HepG2 (cell line): ENCODE measurements around the gene ADSS1. TPM values are rescaled to one million over a fixed set of nuclear protein-coding genes. Genes with fewer than 3 reads are reported as not detected.

Source experiments
- ERF ChIP-seq: IDR thresholded peaks from 2 replicates; pipeline ENCODE4 v1.6.1; 2018; ENCODE audit warnings: missing biosample characterization, missing genetic modification reagents
- KDM6A ChIP-seq: IDR thresholded peaks from 2 replicates; pipeline ENCODE4 v1.6.1; 2016; ENCODE audit warnings: low read depth
- MZF1 ChIP-seq: sonication (generic); formaldehyde crosslinking; IDR thresholded peaks from 2 replicates; pipeline ENCODE4 v1.8.1; 2023; ENCODE audit warnings: mild to moderate bottlenecking, missing genetic modification reagents, borderline replicate concordance
- ZNF263 ChIP-seq: sonication (generic); formaldehyde crosslinking; IDR thresholded peaks from 2 replicates; pipeline ENCODE4 v1.4.0; 2020; ENCODE audit warnings: missing genetic modification reagents
- ZNF335 ChIP-seq: sonication (generic); formaldehyde crosslinking; IDR thresholded peaks from 2 replicates; pipeline ENCODE4 v1.4.0; 2020; ENCODE audit warnings: missing genetic modification reagents
- ZNF430 ChIP-seq: sonication (generic); formaldehyde crosslinking; IDR thresholded peaks from 2 replicates; pipeline ENCODE4 v1.9.0; 2021; ENCODE audit warnings: mild to moderate bottlenecking, missing genetic modification reagents
- ZNF44 ChIP-seq: sonication (generic); formaldehyde crosslinking; IDR thresholded peaks from 2 replicates; pipeline ENCODE4 v1.5.1; 2020; ENCODE audit warnings: mild to moderate bottlenecking, missing genetic modification reagents
- ZNF749 ChIP-seq: sonication (generic); formaldehyde crosslinking; IDR thresholded peaks from 2 replicates; pipeline ENCODE4 v1.8.0; 2022; ENCODE audit warnings: mild to moderate bottlenecking, missing genetic modification reagents, moderate library complexity, borderline replicate concordance
- polyA plus RNA-seq, 8 experiments: library from polyadenylated mRNA; depleted of rRNA in 3 of 8; stranded (reverse) in 7 of 8; unstranded in 1 of 8; fragments of >200 nt; fragmentation: Illumina TruSeq in 4 of 8; extraction: Trizol in 4 of 8; gene quantifications; 2 replicates each; pipeline versions ENCODE4 v1.2.1 to v1.2.3, GENCODE V29; 2011 to 2016; ENCODE audit warnings: low read depth in 4 of 8, missing spikeins in 1 of 8, mixed read lengths in 1 of 8; ENCODE audit not compliant: insufficient read depth in 1 of 8
- total RNA-seq, 5 experiments: library from RNA; depleted of rRNA; stranded (reverse); fragments of >200 nt; fragmentation: Illumina TruSeq; extraction: Trizol; gene quantifications; 2 replicates each; pipeline ENCODE4 v1.2.3, GENCODE V29; 2016; ENCODE audit warnings: low read depth in 1 of 5
- TF ChIP-seq, protein P1 (sequence below): sonication (generic); formaldehyde crosslinking; IDR thresholded peaks from 2 replicates; pipeline ENCODE4 v1.4.0; 2020; ENCODE audit warnings: missing genetic modification reagents, mild to moderate bottlenecking, borderline replicate concordance
- TF ChIP-seq, protein P2 (sequence below): sonication (generic); formaldehyde crosslinking; IDR thresholded peaks from 2 replicates; pipeline ENCODE4 v1.4.0; 2020; ENCODE audit warnings: missing genetic modification reagents
- TF ChIP-seq, protein P3 (sequence below): sonication (generic); formaldehyde crosslinking; IDR thresholded peaks from 2 replicates; pipeline ENCODE4 v1.4.0; 2020; ENCODE audit warnings: missing genetic modification reagents
- TF ChIP-seq, protein P4 (sequence below): sonication (generic); formaldehyde crosslinking; IDR thresholded peaks from 2 replicates; pipeline ENCODE4 v1.8.1; 2023; ENCODE audit warnings: mild to moderate bottlenecking, missing genetic modification reagents

ADSS1 gene
- total and polyA plus RNA-seq, 2 of the 13 experiments (the other 11 are each of a cell fraction or from before 2014, with no cell fraction given), result 1.0 to 36.7 TPM

DNA sequence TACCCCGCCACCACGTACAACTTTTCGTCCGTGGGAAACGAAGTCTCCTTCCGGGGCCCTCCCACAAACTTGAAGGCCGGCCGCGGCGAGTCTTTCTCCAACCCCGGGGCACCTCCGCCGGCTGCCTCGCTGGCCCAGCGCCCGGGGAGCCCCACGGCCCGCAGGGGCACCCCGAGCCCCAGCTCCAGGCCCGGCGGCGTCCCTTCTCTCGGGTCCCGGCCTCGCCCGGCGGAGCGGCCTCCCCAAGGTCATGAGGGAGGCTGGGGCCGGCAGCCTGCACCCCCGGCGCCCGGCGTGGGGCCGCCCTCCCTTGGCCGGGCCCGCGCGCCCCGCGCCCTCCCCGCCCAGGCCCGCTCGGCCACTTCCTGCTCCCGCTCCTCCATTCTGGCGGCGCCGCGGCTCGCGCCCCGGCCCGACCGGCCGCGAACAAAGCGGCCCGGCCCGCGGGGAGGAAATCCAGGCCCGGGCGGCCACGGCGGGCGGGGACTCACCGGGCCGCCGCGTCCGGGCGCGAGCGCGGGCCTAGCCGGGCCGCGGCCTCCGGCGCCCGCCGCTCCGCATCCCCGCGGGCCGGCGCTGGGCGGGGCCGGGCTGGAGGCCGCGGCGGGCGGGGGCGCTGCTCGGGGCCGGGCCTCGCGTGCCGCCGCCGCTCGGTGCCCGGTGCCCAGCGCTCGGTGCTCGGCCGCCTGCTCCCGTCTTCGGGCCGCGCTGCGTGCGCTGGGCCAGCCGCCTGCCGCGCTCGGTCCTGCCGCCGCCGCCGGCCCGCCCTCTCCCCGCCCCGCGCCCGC is 71.2 kb downstream of the ADSS1 start, which contains the start of gene AKT1 (continued):
- TF ChIP-seq ZNF430 (CRISPR knock-in tag), result 0 out of 2 replicates have a peak, but pooled peaks have one; percentile 37
- TF ChIP-seq ZNF44 (CRISPR knock-in tag), result no peak
- TF ChIP-seq KDM6A, result no peak
- TF ChIP-seq ZNF335, result no peak
- no peak for TF ChIP-seq MZF1 (CRISPR knock-in tag)
- no peak for TF ChIP-seq ZNF749 (CRISPR knock-in tag)
- peak; percentile 1; the same call in 1 of the 2 replicates for TF ChIP-seq ZNF263 (CRISPR knock-in tag)
- TF ChIP-seq, protein P1, sequence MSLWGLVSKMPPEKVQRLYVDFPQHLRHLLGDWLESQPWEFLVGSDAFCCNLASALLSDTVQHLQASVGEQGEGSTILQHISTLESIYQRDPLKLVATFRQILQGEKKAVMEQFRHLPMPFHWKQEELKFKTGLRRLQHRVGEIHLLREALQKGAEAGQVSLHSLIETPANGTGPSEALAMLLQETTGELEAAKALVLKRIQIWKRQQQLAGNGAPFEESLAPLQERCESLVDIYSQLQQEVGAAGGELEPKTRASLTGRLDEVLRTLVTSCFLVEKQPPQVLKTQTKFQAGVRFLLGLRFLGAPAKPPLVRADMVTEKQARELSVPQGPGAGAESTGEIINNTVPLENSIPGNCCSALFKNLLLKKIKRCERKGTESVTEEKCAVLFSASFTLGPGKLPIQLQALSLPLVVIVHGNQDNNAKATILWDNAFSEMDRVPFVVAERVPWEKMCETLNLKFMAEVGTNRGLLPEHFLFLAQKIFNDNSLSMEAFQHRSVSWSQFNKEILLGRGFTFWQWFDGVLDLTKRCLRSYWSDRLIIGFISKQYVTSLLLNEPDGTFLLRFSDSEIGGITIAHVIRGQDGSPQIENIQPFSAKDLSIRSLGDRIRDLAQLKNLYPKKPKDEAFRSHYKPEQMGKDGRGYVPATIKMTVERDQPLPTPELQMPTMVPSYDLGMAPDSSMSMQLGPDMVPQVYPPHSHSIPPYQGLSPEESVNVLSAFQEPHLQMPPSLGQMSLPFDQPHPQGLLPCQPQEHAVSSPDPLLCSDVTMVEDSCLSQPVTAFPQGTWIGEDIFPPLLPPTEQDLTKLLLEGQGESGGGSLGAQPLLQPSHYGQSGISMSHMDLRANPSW (CRISPR knock-in tag), result no peak
- TF ChIP-seq ERF (CRISPR knock-in tag), result no peak
- TF ChIP-seq, protein P2, sequence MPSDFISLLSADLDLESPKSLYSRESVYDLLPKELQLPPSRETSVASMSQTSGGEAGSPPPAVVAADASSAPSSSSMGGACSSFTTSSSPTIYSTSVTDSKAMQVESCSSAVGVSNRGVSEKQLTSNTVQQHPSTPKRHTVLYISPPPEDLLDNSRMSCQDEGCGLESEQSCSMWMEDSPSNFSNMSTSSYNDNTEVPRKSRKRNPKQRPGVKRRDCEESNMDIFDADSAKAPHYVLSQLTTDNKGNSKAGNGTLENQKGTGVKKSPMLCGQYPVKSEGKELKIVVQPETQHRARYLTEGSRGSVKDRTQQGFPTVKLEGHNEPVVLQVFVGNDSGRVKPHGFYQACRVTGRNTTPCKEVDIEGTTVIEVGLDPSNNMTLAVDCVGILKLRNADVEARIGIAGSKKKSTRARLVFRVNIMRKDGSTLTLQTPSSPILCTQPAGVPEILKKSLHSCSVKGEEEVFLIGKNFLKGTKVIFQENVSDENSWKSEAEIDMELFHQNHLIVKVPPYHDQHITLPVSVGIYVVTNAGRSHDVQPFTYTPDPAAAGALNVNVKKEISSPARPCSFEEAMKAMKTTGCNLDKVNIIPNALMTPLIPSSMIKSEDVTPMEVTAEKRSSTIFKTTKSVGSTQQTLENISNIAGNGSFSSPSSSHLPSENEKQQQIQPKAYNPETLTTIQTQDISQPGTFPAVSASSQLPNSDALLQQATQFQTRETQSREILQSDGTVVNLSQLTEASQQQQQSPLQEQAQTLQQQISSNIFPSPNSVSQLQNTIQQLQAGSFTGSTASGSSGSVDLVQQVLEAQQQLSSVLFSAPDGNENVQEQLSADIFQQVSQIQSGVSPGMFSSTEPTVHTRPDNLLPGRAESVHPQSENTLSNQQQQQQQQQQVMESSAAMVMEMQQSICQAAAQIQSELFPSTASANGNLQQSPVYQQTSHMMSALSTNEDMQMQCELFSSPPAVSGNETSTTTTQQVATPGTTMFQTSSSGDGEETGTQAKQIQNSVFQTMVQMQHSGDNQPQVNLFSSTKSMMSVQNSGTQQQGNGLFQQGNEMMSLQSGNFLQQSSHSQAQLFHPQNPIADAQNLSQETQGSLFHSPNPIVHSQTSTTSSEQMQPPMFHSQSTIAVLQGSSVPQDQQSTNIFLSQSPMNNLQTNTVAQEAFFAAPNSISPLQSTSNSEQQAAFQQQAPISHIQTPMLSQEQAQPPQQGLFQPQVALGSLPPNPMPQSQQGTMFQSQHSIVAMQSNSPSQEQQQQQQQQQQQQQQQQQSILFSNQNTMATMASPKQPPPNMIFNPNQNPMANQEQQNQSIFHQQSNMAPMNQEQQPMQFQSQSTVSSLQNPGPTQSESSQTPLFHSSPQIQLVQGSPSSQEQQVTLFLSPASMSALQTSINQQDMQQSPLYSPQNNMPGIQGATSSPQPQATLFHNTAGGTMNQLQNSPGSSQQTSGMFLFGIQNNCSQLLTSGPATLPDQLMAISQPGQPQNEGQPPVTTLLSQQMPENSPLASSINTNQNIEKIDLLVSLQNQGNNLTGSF, result 0 out of 2 replicates have a peak, but pooled peaks have one; percentile 21
- TF ChIP-seq, protein P3, sequence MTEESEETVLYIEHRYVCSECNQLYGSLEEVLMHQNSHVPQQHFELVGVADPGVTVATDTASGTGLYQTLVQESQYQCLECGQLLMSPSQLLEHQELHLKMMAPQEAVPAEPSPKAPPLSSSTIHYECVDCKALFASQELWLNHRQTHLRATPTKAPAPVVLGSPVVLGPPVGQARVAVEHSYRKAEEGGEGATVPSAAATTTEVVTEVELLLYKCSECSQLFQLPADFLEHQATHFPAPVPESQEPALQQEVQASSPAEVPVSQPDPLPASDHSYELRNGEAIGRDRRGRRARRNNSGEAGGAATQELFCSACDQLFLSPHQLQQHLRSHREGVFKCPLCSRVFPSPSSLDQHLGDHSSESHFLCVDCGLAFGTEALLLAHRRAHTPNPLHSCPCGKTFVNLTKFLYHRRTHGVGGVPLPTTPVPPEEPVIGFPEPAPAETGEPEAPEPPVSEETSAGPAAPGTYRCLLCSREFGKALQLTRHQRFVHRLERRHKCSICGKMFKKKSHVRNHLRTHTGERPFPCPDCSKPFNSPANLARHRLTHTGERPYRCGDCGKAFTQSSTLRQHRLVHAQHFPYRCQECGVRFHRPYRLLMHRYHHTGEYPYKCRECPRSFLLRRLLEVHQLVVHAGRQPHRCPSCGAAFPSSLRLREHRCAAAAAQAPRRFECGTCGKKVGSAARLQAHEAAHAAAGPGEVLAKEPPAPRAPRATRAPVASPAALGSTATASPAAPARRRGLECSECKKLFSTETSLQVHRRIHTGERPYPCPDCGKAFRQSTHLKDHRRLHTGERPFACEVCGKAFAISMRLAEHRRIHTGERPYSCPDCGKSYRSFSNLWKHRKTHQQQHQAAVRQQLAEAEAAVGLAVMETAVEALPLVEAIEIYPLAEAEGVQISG (CRISPR knock-in tag), result 0 out of 2 replicates have a peak, but pooled peaks have one; percentile 7
- TF ChIP-seq, protein P4, sequence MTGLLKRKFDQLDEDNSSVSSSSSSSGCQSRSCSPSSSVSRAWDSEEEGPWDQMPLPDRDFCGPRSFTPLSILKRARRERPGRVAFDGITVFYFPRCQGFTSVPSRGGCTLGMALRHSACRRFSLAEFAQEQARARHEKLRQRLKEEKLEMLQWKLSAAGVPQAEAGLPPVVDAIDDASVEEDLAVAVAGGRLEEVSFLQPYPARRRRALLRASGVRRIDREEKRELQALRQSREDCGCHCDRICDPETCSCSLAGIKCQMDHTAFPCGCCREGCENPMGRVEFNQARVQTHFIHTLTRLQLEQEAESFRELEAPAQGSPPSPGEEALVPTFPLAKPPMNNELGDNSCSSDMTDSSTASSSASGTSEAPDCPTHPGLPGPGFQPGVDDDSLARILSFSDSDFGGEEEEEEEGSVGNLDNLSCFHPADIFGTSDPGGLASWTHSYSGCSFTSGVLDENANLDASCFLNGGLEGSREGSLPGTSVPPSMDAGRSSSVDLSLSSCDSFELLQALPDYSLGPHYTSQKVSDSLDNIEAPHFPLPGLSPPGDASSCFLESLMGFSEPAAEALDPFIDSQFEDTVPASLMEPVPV (CRISPR knock-in tag), result no peak
